CD8-positive, alpha-beta memory T cell (primary cell): ENCODE measurements around the gene DDX25. TPM values are rescaled to one million over a fixed set of nuclear protein-coding genes. Genes with fewer than 3 reads are reported as not detected.

Experiments
- CTCF ChIA-PET: fragments of 350-600 bp; sonication (Branson Sonifier 250); formaldehyde crosslinking; loops from one replicate; lab custom pipeline; 2021; ENCODE audit warnings: antibody characterized with exemption; lab: Charles Lee
- POLR2A ChIA-PET: fragments of 350-600 bp; sonication (Branson Sonifier 250); formaldehyde crosslinking; loops from one replicate; lab custom pipeline; 2021; ENCODE audit warnings: antibody characterized with exemption; lab: Charles Lee
- DNase-seq, 5 donors: peaks; one replicate each; pipeline versions ENCODE4 v3.0.0 to v3.0.0-alpha.2; 2020 to 2022; ENCODE audit warnings: mixed read lengths in 1 of 5
- H3K27ac ChIP-seq: one replicate; pipeline ENCODE4 v1.7.0; 2013; ENCODE audit warnings: low read depth, mild to moderate bottlenecking, low read length, moderate library complexity
- H3K27me3 ChIP-seq: 2 replicates; pipeline ENCODE4 v1.7.0; 2013; ENCODE audit warnings: low read length, mild to moderate bottlenecking; ENCODE audit not compliant: insufficient read depth, poor library complexity, severe bottlenecking
- H3K36me3 ChIP-seq: 2 replicates; pipeline ENCODE4 v1.7.0; 2013; ENCODE audit warnings: mild to moderate bottlenecking, low read length, moderate library complexity; ENCODE audit not compliant: insufficient read depth
- H3K4me1 ChIP-seq: 2 replicates; pipeline ENCODE4 v1.7.0; 2013; ENCODE audit warnings: mild to moderate bottlenecking, low read length, moderate library complexity; ENCODE audit not compliant: insufficient read depth
- H3K4me3 ChIP-seq: 2 replicates; pipeline ENCODE4 v1.7.0; 2013; ENCODE audit warnings: mild to moderate bottlenecking, low read length
- H3K9me3 ChIP-seq: 2 replicates; pipeline ENCODE4 v1.7.0; 2013; ENCODE audit warnings: mild to moderate bottlenecking, low read length
- H3K27ac Mint-ChIP-seq, 8 donors: one replicate each; pipeline ENCODE4 v1.8.0; 2020 to 2021; ENCODE audit warnings: mixed read lengths in 8 of 8, mild to moderate bottlenecking in 6 of 8, inconsistent platforms in 3 of 8, moderate library complexity in 3 of 8
- H3K27me3 Mint-ChIP-seq, 2 donors: one replicate each; pipeline ENCODE4 v1.8.0; 2020 to 2021; ENCODE audit warnings: mixed read lengths in 2 of 2, mild to moderate bottlenecking in 1 of 2, moderate library complexity in 1 of 2
- H3K36me3 Mint-ChIP-seq, 3 donors: one replicate each; pipeline ENCODE4 v1.8.0; 2020 to 2021; ENCODE audit warnings: mixed read lengths in 3 of 3, inconsistent platforms in 1 of 3, mild to moderate bottlenecking in 1 of 3
- H3K4me1 Mint-ChIP-seq, 3 donors: one replicate each; pipeline ENCODE4 v1.8.0; 2020 to 2021; ENCODE audit warnings: mixed read lengths in 3 of 3, inconsistent platforms in 1 of 3, mild to moderate bottlenecking in 1 of 3
- H3K4me3 Mint-ChIP-seq, 7 donors: one replicate each; pipeline ENCODE4 v1.8.0; 2020 to 2021; ENCODE audit warnings: mixed read lengths in 7 of 7, mild to moderate bottlenecking in 6 of 7, moderate library complexity in 4 of 7, inconsistent platforms in 2 of 7
- H3K9me3 Mint-ChIP-seq, 5 donors: one replicate each; pipeline ENCODE4 v1.8.0; 2020 to 2022; ENCODE audit warnings: mixed read lengths in 5 of 5, mild to moderate bottlenecking in 3 of 5, moderate library complexity in 2 of 5, inconsistent platforms in 1 of 5
- polyA plus RNA-seq: library from polyadenylated mRNA; unstranded; fragments of 300-500 nt; fragmentation: Illumina TruSeq; gene quantifications from one replicate; pipeline ENCODE4 v1.2.3, GENCODE V29; 2021
- total RNA-seq, 2 experiments: library from RNA; stranded (reverse); gene quantifications; one replicate each; pipeline ENCODE4 v1.2.3, GENCODE V29; 2021

DDX25 gene
- total and polyA plus RNA-seq, 3 experiments from 2014 or later = 0.46 TPM; not detected in 2

DNA sequence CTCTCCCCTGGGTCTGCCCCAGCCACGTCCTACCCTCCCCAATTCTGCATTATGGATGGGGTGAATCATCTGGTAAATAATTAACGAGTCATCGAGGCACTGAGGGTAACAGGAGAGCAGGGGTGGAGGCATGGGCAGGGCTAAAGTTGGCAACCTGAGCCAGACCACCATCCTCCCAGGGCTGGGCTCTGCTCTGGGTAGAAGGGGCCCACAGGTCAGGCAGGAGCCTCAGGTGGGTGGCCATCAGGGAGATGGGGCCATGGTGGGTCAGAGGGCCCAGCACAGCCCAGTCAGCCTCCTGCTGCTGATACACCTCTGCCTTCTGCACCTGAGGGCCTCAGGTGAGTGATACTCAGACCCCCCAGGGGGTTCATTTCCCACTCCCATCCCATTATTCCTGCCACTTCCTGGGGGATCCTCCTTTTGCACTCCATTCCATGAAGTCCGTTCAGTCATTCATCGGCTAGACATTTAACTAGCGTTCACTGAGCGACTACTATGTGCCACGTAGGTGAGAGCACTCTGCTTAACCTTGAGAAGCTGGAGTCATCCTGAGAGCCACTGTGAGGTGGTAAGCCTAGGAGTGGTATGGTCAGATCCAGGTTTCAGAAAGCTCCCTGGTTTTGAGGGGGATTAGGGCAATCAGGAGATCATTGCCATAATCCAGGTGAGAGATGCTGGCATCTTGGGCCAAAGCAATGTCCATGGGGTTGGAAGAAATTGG is 41.7 kb downstream of the DDX25 start, which contains the start of gene VSIG10L2:
Gene VSIG10L2, plus strand, starts transcription at position 248 of the 724 bp plus-strand sequence. Its CDS starts 12 bp downstream, at position 260.
- Histone ChIP-seq H3K9me3 (no peaks in the 10 kb centered on the region), H3K4me3 (no peak within 1 kb of the TSS), H3K4me1 (no peaks in the 10 kb centered on the region), H3K36me3 (no peaks in the 10 kb centered on the region), H3K27ac (no peak within 1 kb of the TSS), H3K27me3 (no peaks in the 10 kb centered on the region)
- POLR2A ChIA-PET = no interaction called here
- no peaks in the 10 kb centered on the region for H3K9me3 Mint-ChIP-seq
- DNase-seq = no peak
- H3K4me3 Mint-ChIP-seq = no peak within 1 kb of the TSS
- peaks cover 0 to 8% of the 10 kb centered on the region in 2 donors for H3K27me3 Mint-ChIP-seq
- H3K4me1 Mint-ChIP-seq = peaks cover 5 to 10% (median 9%) of the 10 kb centered on the region in 3 donors
- CTCF ChIA-PET = interaction anchor here (0.9 kb wide), 1 partner anchor 248 kb away, joined by 3 read pairs; no protein-coding TSS in a partner anchor
- no peaks in the 10 kb centered on the region for H3K36me3 Mint-ChIP-seq
- H3K27ac Mint-ChIP-seq = no peak within 1 kb of the TSS

DNA sequence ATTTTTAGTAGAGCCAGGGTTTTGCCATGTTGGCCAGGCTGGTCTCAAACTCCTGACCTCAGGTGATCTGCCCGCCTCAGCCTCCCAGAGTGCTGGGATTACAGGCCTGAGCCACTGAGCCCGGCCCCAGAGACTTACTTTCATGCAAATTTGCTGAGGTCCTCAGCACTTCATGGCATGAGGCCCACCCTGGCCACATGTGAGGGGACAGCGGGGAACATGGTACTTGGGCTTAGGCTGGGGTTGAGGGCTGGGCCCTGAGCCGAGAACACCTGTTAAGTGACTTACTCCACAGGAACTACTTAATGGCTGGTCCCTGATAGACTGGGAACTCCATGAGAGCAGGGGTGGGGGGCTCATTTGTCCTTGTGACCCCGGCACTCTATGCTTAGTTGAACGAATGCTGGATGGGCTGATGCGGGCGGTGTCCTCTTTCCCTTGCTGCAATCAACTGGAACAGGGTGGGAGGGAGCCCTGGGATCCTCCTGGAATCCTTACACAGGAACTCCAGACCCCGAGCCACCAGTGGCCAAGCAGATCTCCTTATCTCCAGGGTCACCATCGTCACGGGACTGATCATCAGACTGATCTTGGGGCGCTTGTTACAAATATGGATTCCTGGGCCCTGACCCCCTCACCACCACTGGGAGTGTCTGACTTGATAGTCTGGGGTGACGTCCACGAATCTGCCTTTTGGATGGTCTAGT is 42.6 kb downstream of the DDX25 start:
- Histone ChIP-seq H3K4me3 (no peak overlapping the region), H3K4me1 (no peaks in the 10 kb centered on the region), H3K27ac (no peak overlapping the region), H3K27me3 (no peaks in the 10 kb centered on the region), H3K36me3 (no peaks in the 10 kb centered on the region), H3K9me3 (no peaks in the 10 kb centered on the region)
- Mint-ChIP-seq H3K4me1 (peaks cover 5 to 9% (median 8%) of the 10 kb centered on the region in 3 donors), H3K27me3 (peaks cover 3 to 13% of the 10 kb centered on the region in 2 donors), H3K27ac (no peak overlapping the region), H3K4me3 (no peak overlapping the region), H3K9me3 (no peaks in the 10 kb centered on the region), H3K36me3 (no peaks in the 10 kb centered on the region)
- ChIA-PET CTCF (interaction anchor here (0.9 kb wide), 1 partner anchor 247 kb away, joined by 3 read pairs; no protein-coding TSS in a partner anchor), POLR2A (no interaction called here)
- DNase-seq = no peak

DNA sequence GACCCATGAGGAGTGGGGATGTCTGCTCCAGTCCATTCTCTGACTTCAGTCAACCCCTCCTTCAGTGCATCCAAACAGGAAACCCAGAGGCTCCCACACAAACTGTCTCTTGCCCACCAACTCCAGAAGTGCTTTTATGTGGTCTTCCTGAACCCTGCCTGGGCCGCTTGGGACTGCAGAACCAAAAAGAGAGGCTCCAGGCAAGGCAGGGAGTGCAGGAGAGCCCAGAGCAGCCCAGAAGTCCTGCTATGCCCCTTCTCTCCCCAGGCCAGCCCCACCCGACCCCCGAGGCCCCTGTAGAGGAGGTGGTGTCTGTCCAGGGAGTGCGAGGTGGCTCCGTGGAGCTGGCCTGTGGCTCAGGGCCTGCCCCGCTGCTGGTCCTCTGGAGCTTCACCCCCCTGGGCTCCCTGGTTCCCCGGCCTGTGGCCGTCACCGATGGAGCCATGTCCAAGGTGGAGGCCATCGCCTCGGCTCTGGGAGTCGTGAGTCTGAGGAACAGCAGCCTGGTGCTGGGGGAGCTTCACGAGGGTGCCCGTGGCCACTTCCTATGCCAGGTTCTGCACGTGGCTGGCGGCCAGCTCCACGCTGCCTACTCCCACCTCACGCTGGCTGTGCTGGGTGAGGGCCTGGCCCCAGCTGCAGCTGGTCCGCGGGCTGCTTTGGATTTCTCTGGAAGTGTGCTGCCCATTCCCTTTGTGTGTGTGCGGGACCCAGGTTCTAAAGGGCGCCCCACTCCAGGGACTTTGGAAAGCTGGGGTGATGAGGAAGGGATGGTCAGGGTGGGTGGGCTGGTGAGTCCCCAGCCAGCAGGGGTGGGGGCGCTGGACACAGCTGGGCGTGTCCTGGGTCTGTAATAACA is 43.3 kb downstream of the DDX25 start:
- no peaks in the 10 kb centered on the region for H3K36me3 ChIP-seq
- POLR2A ChIA-PET = no interaction called here
- no peaks in the 10 kb centered on the region for H3K4me1 ChIP-seq
- H3K27ac ChIP-seq = no peak overlapping the region
- Mint-ChIP-seq H3K4me3 (no peak overlapping the region), H3K4me1 (peaks cover under 1 to 2% (median under 1%) of the 10 kb centered on the region in 3 donors), H3K27ac (no peak overlapping the region), H3K27me3 (peaks cover 3 to 13% of the 10 kb centered on the region in 2 donors), H3K36me3 (no peaks in the 10 kb centered on the region), H3K9me3 (no peaks in the 10 kb centered on the region)
- DNase-seq = no peak
- CTCF ChIA-PET = interaction anchor here (0.8 kb wide), 1 partner anchor 20 kb away, joined by 3 read pairs; no protein-coding TSS in a partner anchor
- H3K9me3 ChIP-seq = no peaks in the 10 kb centered on the region
- H3K27me3 ChIP-seq = no peaks in the 10 kb centered on the region
- no peak overlapping the region for H3K4me3 ChIP-seq

DNA sequence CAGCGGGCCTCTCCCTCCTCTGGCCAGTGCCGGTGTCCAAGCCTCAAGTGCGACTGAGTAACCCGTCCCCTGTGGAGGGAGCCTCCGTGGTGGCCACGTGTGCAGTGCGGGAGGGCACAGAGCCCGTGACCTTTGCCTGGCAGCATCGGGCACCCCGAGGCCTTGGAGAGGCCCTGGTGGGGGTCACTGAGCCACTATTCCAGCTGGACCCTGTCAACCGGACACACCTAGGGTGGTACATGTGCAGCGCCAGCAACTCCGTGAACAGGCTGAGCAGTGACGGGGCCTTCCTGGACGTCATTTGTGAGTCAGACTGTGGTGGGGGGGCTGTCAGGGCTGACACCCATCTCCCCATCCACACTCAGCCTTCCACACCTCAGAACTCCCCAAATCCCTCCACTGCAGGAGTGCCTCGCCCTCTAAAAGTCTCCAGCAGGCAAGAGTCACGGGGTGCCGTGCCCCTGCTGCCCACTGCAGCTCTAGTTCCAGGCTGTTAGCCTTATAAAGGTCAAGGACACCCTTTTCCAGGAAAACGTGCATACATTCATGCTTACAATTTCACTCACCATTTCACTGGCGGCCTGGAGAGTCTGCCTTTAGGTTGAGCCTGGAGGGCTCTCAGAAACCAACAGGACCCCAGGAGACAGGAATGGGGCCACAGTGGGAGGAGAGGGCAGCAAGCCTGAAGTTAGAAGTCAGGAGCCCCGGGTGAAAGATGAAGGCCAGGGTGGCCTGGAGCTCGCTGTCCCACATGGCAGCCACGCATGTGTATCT is 44.2 kb downstream of the DDX25 start:
- H3K27me3 Mint-ChIP-seq = peaks cover 3 to 13% of the 10 kb centered on the region in 2 donors
- Histone ChIP-seq H3K4me1 (no peaks in the 10 kb centered on the region), H3K36me3 (no peaks in the 10 kb centered on the region), H3K27me3 (no peaks in the 10 kb centered on the region), H3K4me3 (no peak overlapping the region), H3K9me3 (no peaks in the 10 kb centered on the region), H3K27ac (no peak overlapping the region)
- H3K9me3 Mint-ChIP-seq = no peaks in the 10 kb centered on the region
- H3K4me1 Mint-ChIP-seq = no peaks in the 10 kb centered on the region
- ChIA-PET POLR2A (no interaction called here), CTCF (interaction anchor here (0.8 kb wide), 1 partner anchor 21 kb away, joined by 3 read pairs; no protein-coding TSS in a partner anchor)
- no peak overlapping the region for H3K4me3 Mint-ChIP-seq
- no peaks in the 10 kb centered on the region for H3K36me3 Mint-ChIP-seq
- H3K27ac Mint-ChIP-seq = no peak overlapping the region
- DNase-seq = no peak

DNA sequence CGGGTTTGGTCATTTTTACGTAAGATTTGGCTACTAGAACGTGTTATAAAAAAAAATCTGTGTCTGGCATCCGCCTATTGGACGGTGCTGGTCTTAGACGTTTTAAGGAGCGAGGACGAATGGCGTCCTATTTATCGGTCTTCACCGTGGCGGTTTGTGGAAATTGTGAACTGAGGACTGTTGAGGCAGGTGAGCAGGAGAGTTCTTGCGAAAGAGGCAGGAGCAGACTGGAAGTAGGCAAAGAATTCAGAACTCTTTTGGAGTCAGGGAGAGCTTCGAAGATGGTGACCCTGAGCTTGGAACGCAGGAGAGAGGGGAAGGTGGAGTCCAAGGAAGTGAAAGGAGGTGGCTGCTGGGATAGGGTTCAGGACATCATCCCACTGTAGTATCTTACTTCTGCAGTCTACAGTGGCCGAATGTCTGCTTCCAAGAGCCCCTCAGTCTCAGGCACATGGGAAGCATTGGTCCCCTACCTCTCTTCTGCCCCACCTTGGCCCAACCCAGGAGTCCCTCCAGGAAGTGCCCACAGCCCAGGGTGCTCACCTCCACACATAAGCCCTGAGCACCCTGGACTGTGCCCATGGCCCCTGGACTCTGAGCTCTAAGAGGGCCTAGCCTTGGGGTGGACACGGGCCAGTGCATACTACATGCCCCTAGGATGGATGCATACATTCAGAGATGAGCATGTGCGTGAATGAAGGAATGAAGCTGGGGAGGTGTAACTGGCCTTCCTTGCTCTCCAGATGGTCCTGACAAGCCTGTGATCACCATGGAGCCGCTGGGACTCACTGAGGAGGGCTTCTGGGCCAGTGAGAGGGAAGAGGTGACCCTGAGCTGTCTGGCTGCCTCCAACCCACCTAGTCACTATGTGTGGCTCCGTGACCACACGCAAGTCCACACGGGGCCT is 45.2 kb downstream of the DDX25 start:
- no peak overlapping the region for H3K4me3 Mint-ChIP-seq
- Histone ChIP-seq H3K27me3 (no peaks in the 10 kb centered on the region), H3K36me3 (no peaks in the 10 kb centered on the region), H3K27ac (no peak overlapping the region), H3K4me1 (no peaks in the 10 kb centered on the region), H3K9me3 (no peaks in the 10 kb centered on the region), H3K4me3 (no peak overlapping the region)
- peaks cover 3 to 13% of the 10 kb centered on the region in 2 donors for H3K27me3 Mint-ChIP-seq
- no peaks in the 10 kb centered on the region for H3K36me3 Mint-ChIP-seq
- ChIA-PET CTCF (interaction anchor here (0.7 kb wide), 2 partner anchors 10 to 160 kb away, joined by 3 read pairs; no protein-coding TSS in a partner anchor), POLR2A (no interaction called here)
- no peak overlapping the region for H3K27ac Mint-ChIP-seq
- H3K9me3 Mint-ChIP-seq = no peaks in the 10 kb centered on the region
- DNase-seq = no peak
- H3K4me1 Mint-ChIP-seq = no peaks in the 10 kb centered on the region

DNA sequence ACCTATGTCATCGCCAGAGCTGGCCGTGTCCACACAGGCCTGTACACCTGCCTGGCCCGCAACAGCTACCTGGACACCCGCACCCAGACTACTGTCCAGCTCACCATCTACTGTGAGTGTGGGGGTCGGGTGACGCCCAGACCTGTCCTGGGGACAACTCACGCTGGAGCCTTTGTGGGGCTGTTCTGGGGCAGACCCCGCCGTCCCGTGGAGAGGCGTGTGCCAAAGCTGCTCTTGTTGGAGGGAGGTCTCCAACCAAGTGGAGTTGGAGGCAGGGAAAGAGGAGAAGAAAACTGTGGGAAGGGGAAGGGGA is 45.8 kb downstream of the DDX25 start:
- Histone ChIP-seq H3K9me3 (no peaks in the 10 kb centered on the region), H3K4me3 (no peak overlapping the region), H3K27ac (no peak overlapping the region), H3K4me1 (no peaks in the 10 kb centered on the region), H3K36me3 (no peaks in the 10 kb centered on the region), H3K27me3 (no peaks in the 10 kb centered on the region)
- no peaks in the 10 kb centered on the region for H3K4me1 Mint-ChIP-seq
- H3K27me3 Mint-ChIP-seq = peaks cover 3 to 13% of the 10 kb centered on the region in 2 donors
- H3K27ac Mint-ChIP-seq = no peak overlapping the region
- no peaks in the 10 kb centered on the region for H3K36me3 Mint-ChIP-seq
- no peak for DNase-seq
- no peak overlapping the region for H3K4me3 Mint-ChIP-seq
- POLR2A ChIA-PET = no interaction called here
- CTCF ChIA-PET = interaction anchor here (0.7 kb wide), 2 partner anchors 10 to 160 kb away, joined by 3 read pairs; no protein-coding TSS in a partner anchor
- H3K9me3 Mint-ChIP-seq = no peaks in the 10 kb centered on the region
